Subcutaneous abdominal adipose tissue (tissue), 5 donors: ENCODE measurements around the gene GGA3.

ENCODE experiments used
- H3K27ac ChIP-seq: one replicate; pipeline ENCODE4 v1.7.0; 2013; ENCODE audit warnings: low read depth, mild to moderate bottlenecking, inconsistent platforms, low read length, moderate library complexity
- H3K27me3 ChIP-seq, 5 donors: one replicate each; pipeline ENCODE4 v1.7.0; 2013; ENCODE audit warnings: low read length in 5 of 5, inconsistent platforms in 1 of 5; ENCODE audit not compliant: control insufficient read depth in 5 of 5, insufficient read depth in 4 of 5
- H3K36me3 ChIP-seq, 5 donors: one replicate each; pipeline ENCODE4 v1.7.0; 2013; ENCODE audit warnings: low read length in 5 of 5; ENCODE audit not compliant: control insufficient read depth in 5 of 5, insufficient read depth in 5 of 5
- H3K4me1 ChIP-seq, 5 donors: one replicate each; pipeline ENCODE4 v1.7.0; 2013; ENCODE audit warnings: low read length in 5 of 5, mild to moderate bottlenecking in 3 of 5, moderate library complexity in 1 of 5; ENCODE audit not compliant: control insufficient read depth in 5 of 5, insufficient read depth in 5 of 5
- H3K4me3 ChIP-seq, 5 donors: one replicate each; pipeline ENCODE4 v1.7.0; 2013; ENCODE audit warnings: low read length in 5 of 5, low read depth in 1 of 5
- H3K9ac ChIP-seq, 5 donors: one replicate each; pipeline ENCODE4 v1.7.0; 2013; ENCODE audit warnings: low read length in 5 of 5, mild to moderate bottlenecking in 4 of 5, moderate library complexity in 3 of 5
- H3K9me3 ChIP-seq, 5 donors: one replicate each; pipeline ENCODE4 v1.7.0; 2013; ENCODE audit warnings: low read length in 5 of 5; ENCODE audit not compliant: control insufficient read depth in 5 of 5
- donor health status: healthy.
- donor health status: healthy.
- donor health status: healthy.
- donor health status: healthy.
- donor health status: healthy.

The GGA3 gene

DNA sequence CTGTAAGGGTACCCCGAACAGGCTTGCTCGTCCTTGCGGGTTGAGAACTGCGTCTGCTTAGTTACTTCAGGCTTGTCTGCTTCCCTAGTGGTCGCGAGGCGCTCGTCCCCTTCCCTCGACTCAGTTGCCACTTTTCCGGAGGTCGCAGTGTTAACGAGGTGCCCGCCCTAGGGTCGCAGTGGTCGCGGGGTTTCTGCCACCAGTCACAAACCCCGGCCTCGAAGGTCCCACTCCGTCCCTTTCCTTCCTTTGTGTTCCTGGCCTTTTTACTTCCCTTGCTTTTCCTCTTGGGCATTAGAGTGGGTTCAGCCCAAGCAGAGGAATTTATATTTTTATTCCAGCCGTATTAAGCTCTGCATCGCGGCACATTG lies 55.6 kb downstream of the GGA3 start:
- Histone ChIP-seq H3K27ac (peak overlapping the region; percentile 87), H3K4me1 (peaks cover 0 to 33% (median 27%) of the 10 kb centered on the region in 5 donors), H3K9ac (peak overlapping the region; percentile 96 to 100 (median 99)), H3K4me3 (peak overlapping the region; percentile 84 to 98 (median 98)), H3K9me3 (no peaks in the 10 kb centered on the region), H3K36me3 (peaks cover 9 to 20% (median 15%) of the 10 kb centered on the region in 5 donors), H3K27me3 (no peaks in the 10 kb centered on the region)

GRCh38 chr17:75205037-75205792 lies 56.2 kb downstream of the GGA3 start, which contains the start of gene NUP85:
NUP85 (plus strand) TSS chr17:75205679; CDS start chr17:75205762, 83 bp downstream.
- peak within 1 kb of the TSS; percentile 84 to 98 (median 98) for H3K4me3 ChIP-seq
- no peaks in the 10 kb centered on the region for H3K9me3 ChIP-seq
- no peaks in the 10 kb centered on the region for H3K27me3 ChIP-seq
- H3K9ac ChIP-seq, result peak within 1 kb of the TSS; percentile 96 to 100 (median 99)
- peaks cover 6 to 16% (median 11%) of the 10 kb centered on the region in 5 donors for H3K36me3 ChIP-seq
- H3K4me1 ChIP-seq, result peaks cover 0 to 33% (median 27%) of the 10 kb centered on the region in 5 donors
- H3K27ac ChIP-seq, result peak within 1 kb of the TSS; percentile 87

DNA sequence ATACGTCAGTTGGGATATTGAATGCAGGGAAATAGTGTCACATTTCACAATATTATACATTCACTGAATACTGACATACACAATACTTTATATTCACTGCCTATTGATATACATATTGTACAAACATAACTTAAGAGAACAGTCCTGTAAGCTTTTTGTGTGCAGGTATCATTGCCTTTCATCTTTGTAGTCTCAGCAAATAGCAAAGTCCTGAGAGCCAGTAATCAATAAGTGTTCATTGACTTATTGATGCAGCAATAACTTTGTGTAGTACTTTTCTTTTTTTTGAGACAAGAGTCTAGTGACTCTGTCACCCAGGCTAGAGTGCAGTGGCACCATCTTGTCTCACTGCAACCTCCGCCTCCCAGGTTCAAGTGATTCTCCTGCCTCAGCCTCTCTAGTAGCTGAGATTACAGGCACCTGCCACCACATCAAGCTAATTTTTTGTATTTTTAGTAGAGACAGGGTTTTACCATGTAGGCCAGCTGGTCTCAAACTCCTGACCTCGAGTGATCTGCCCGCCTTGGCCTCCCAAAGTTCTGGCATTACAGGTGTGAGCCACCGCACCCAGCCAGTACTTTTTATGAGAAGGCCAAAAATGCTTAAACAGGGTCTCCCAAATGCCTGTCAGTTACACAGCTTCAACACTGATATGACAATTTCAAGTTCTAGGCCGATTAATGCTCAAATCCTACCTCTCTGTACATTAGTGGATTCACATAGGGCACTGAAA lies 61.4 kb downstream of the GGA3 start:
- no peaks in the 10 kb centered on the region for H3K27me3 ChIP-seq
- no peak overlapping the region for H3K4me3 ChIP-seq
- peaks cover 0 to 9% (median 7%) of the 10 kb centered on the region in 5 donors for H3K4me1 ChIP-seq
- no peak overlapping the region for H3K27ac ChIP-seq
- no peak overlapping the region for H3K9ac ChIP-seq
- no peaks in the 10 kb centered on the region for H3K36me3 ChIP-seq
- no peaks in the 10 kb centered on the region for H3K9me3 ChIP-seq

GRCh38 chr17:75194879-75195278 lies 66.5 kb downstream of the GGA3 start:
- Histone ChIP-seq H3K36me3 (no peaks in the 10 kb centered on the region), H3K4me1 (no peaks in the 10 kb centered on the region), H3K9me3 (no peaks in the 10 kb centered on the region), H3K9ac (no peak overlapping the region), H3K27me3 (no peaks in the 10 kb centered on the region), H3K4me3 (no peak overlapping the region), H3K27ac (no peak overlapping the region)

DNA sequence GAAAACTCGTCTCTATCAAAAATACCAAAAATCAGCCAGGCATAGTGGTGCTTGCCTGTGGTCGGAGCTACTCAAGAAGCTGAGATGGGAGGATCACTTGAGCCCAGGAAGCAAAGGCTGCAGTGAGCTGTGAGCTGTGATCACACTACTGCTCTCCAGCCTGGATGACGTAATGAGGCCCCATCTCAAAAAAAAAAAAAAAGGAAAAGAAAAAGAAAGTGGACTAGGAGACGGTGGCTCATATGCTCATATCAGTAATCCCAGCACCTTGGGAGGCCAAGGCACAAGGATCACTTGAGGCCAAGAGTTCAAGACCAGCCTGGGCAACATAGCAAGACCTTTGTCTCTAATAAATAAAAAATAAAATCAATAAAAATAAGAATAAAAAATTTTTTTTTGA lies 69.8 kb downstream of the GGA3 start:
- Histone ChIP-seq H3K9me3 (no peaks in the 10 kb centered on the region), H3K27ac (no peak overlapping the region), H3K27me3 (no peaks in the 10 kb centered on the region), H3K4me1 (no peaks in the 10 kb centered on the region), H3K9ac (no peak overlapping the region), H3K36me3 (no peaks in the 10 kb centered on the region), H3K4me3 (no peak overlapping the region)

- no peaks in the 10 kb centered on the region for H3K27me3 ChIP-seq
- peaks cover 0 to 2% (median 0%) of the 10 kb centered on the region in 5 donors for H3K4me1 ChIP-seq
- no peak overlapping the region for H3K27ac ChIP-seq
- no peaks in the 10 kb centered on the region for H3K9me3 ChIP-seq
- H3K9ac ChIP-seq, result no peak overlapping the region
- no peaks in the 10 kb centered on the region for H3K36me3 ChIP-seq
- no peak overlapping the region for H3K4me3 ChIP-seq
Observed at GRCh38 chr17:75188614-75189013, 72.8 kb downstream of the GGA3 start.
